ENCODE measurements around the gene WNK4.

- TF ChIP-seq CTCF (IDR thresholded peaks at IDR 0.05), result no peak
- no peak for TF ChIP-seq POLR2A (IDR thresholded peaks at IDR 0.05)
Observed at GRCh38 chr17:42772945-42773289, 7.5 kb upstream of the WNK4 start.

Data from uterus (tissue), 2 donors.